Measurements from ENCODE around the gene PDXDC1.
"Not testable (repeated sequence)": the region's sequence is repeated elsewhere in the genome, so short reads cannot be mapped to it uniquely, and the experiment has no call there.

Gene PDXDC1

GRCh38 chr16:14974331-14974655 is 533 bp upstream of the PDXDC1 start:
- DNase-seq (ENCODE audit: low read depth) = peak; percentile 69

- peak; percentile 38 for DNase-seq (ENCODE audit: low read depth)
These were observed 780 bp downstream of the PDXDC1 start for GRCh38 chr16:14975418-14976194.

GRCh38 chr16:14976971-14977736 is 2.3 kb downstream of the PDXDC1 start:
- not testable (repeated sequence) for DNase-seq (ENCODE audit: low read depth)

GRCh38 chr16:14978281-14978680 is 3.5 kb downstream of the PDXDC1 start:
- not testable (repeated sequence) for DNase-seq (ENCODE audit: low read depth)

- not testable (repeated sequence) for DNase-seq (ENCODE audit: low read depth)
These were observed 4.1 kb downstream of the PDXDC1 start for GRCh38 chr16:14978908-14979307.

GRCh38 chr16:14981234-14981633 is 6.4 kb downstream of the PDXDC1 start:
- not testable (repeated sequence) for DNase-seq (ENCODE audit: low read depth)

- not testable (repeated sequence) for DNase-seq (ENCODE audit: low read depth)
These were observed 7.7 kb downstream of the PDXDC1 start for GRCh38 chr16:14982521-14982920.

GRCh38 chr16:14988092-14988491 is 13.3 kb downstream of the PDXDC1 start:
- DNase-seq (ENCODE audit: low read depth) = not testable (repeated sequence)

GRCh38 chr16:14988661-14989191 is 13.9 kb downstream of the PDXDC1 start:
- not testable (repeated sequence) for DNase-seq (ENCODE audit: low read depth)

- DNase-seq (ENCODE audit: low read depth) = not testable (repeated sequence)
These were observed 14.8 kb downstream of the PDXDC1 start for GRCh38 chr16:14989291-14990281.

GRCh38 chr16:14993277-14994151 is 18.7 kb downstream of the PDXDC1 start:
- DNase-seq (ENCODE audit: low read depth) = not testable (repeated sequence)

GRCh38 chr16:14996702-14997101 is 21.9 kb downstream of the PDXDC1 start:
- DNase-seq (ENCODE audit: low read depth) = peak; percentile 66

- not testable (repeated sequence) for DNase-seq (ENCODE audit: low read depth)
These were observed 23.5 kb downstream of the PDXDC1 start for GRCh38 chr16:14998300-14998699.

- not testable (repeated sequence) for DNase-seq (ENCODE audit: low read depth)
These were observed 25.0 kb downstream of the PDXDC1 start for GRCh38 chr16:14999845-15000244.

GRCh38 chr16:15002448-15002847 is 27.6 kb downstream of the PDXDC1 start:
- not testable (repeated sequence) for DNase-seq (ENCODE audit: low read depth)

GRCh38 chr16:15005357-15006132 is 30.7 kb downstream of the PDXDC1 start:
- not testable (repeated sequence) for DNase-seq (ENCODE audit: low read depth)

- not testable (repeated sequence) for DNase-seq (ENCODE audit: low read depth)
These were observed 33.8 kb downstream of the PDXDC1 start for GRCh38 chr16:15008647-15009046.

GRCh38 chr16:15012941-15013340 is 38.1 kb downstream of the PDXDC1 start:
- not testable (repeated sequence) for DNase-seq (ENCODE audit: low read depth)

GRCh38 chr16:15015671-15016070 is 40.8 kb downstream of the PDXDC1 start:
- not testable (repeated sequence) for DNase-seq (ENCODE audit: low read depth)

GRCh38 chr16:15016354-15016753 is 41.5 kb downstream of the PDXDC1 start:
- DNase-seq (ENCODE audit: low read depth) = not testable (repeated sequence)
